HG03558 (cell line): ENCODE data around the gene PLEKHA7.
A peak's percentile ranks its signal among the peaks of the same experiment; 100 is the strongest.

Source experiments
- ATAC-seq: cut with Tn5 transposase; IDR thresholded peaks from one replicate; pipeline ENCODE4 v1.9.1; 2021; ENCODE audit warnings: moderate number of reproducible peaks; ENCODE audit not compliant: unreplicated experiment; ENCODE audit errors: extremely low read depth

Gene PLEKHA7

GRCh38 chr11:16767137-16767536, 247.1 kb downstream of the PLEKHA7 start:
- no peak for ATAC-seq

GRCh38 chr11:16764888-16765287, 249.3 kb downstream of the PLEKHA7 start:
- no peak for ATAC-seq

GRCh38 chr11:16763746-16764145, 250.5 kb downstream of the PLEKHA7 start:
- no peak for ATAC-seq

- no peak for ATAC-seq
These were observed 254.2 kb downstream of the PLEKHA7 start for GRCh38 chr11:16759857-16760508.

- no peak for ATAC-seq
These were observed 255.7 kb downstream of the PLEKHA7 start for GRCh38 chr11:16758382-16759024.

- peak; percentile 30 for ATAC-seq
These were observed 263.8 kb downstream of the PLEKHA7 start for GRCh38 chr11:16750417-16750816.

- ATAC-seq: no peak
These were observed 264.5 kb downstream of the PLEKHA7 start for GRCh38 chr11:16749666-16750065.

- ATAC-seq: no peak
These were observed 265.1 kb downstream of the PLEKHA7 start for GRCh38 chr11:16749092-16749491.

- ATAC-seq: no peak
These were observed 268.1 kb downstream of the PLEKHA7 start for GRCh38 chr11:16745950-16746605.

GRCh38 chr11:16744128-16744725, 270.0 kb downstream of the PLEKHA7 start:
- ATAC-seq: no peak

- ATAC-seq: no peak
These were observed 270.7 kb downstream of the PLEKHA7 start for GRCh38 chr11:16743478-16743877.

- ATAC-seq: no peak
These were observed 272.7 kb downstream of the PLEKHA7 start for GRCh38 chr11:16741473-16741872.

- ATAC-seq: no peak
These were observed 275.0 kb downstream of the PLEKHA7 start for GRCh38 chr11:16738947-16739815.

GRCh38 chr11:16738193-16738946, 275.8 kb downstream of the PLEKHA7 start, which contains the start of gene C11orf58:
Gene C11orf58, plus strand, starts transcription at chr11:16738647. Its CDS starts 132 bp downstream, at chr11:16738779.
- peak; percentile 98 for ATAC-seq

GRCh38 chr11:16737818-16738192, 276.4 kb downstream of the PLEKHA7 start:
- peak; percentile 1 for ATAC-seq
